SK-N-SH treated with all-trans-retinoic acid at 6 μM for 48 hours (cell line): ENCODE measurements around the gene ADAT3.

Experiments
- ATAC-seq: fragments of 200-7000 bp; cut with Tn5 transposase; 3 replicates; pipeline ENCODE4 v1.9.1; 2020; ENCODE audit warnings: mild to moderate bottlenecking, moderate library complexity
- ARNTL ChIP-seq: fragments of 450-650 bp; formaldehyde crosslinking; IDR thresholded peaks from 2 replicates; pipeline ENCODE4 v1.5.0; 2020; ENCODE audit warnings: low read depth, mild to moderate bottlenecking, moderate library complexity, borderline replicate concordance
- CSDC2 ChIP-seq: fragments of 250-450 bp; sonication (Bioruptor Pico); IDR thresholded peaks from 2 replicates; pipeline ENCODE4 v1.5.0; 2020; ENCODE audit warnings: mild to moderate bottlenecking, moderate library complexity
- ISL1 ChIP-seq: fragments of 250-450 bp; sonication (Bioruptor Pico); IDR thresholded peaks from 2 replicates; pipeline ENCODE4 v2.1.2; 2022; ENCODE audit warnings: mild to moderate bottlenecking, moderate library complexity
- OSR1 ChIP-seq: fragments of 250-450 bp; sonication (Bioruptor Pico); IDR thresholded peaks from 2 replicates; pipeline ENCODE4 v1.8.0; 2022; ENCODE audit warnings: moderate library complexity, mild to moderate bottlenecking, inconsistent platforms
- RARB ChIP-seq: fragments of 250-450 bp; sonication (Bioruptor Pico); IDR thresholded peaks from 2 replicates; pipeline ENCODE4 v1.8.0; 2021; ENCODE audit warnings: mild to moderate bottlenecking, moderate library complexity
- SNAI2 ChIP-seq: fragments of 250-450 bp; sonication (Bioruptor Pico); IDR thresholded peaks from 2 replicates; pipeline ENCODE4 v1.5.0; 2020; ENCODE audit warnings: mild to moderate bottlenecking, moderate library complexity
- TCF4 ChIP-seq: fragments of 250-450 bp; sonication (Bioruptor Pico); IDR thresholded peaks from 2 replicates; pipeline ENCODE4 v1.8.0; 2021; ENCODE audit warnings: mild to moderate bottlenecking, moderate library complexity, borderline replicate concordance
- ZFP30 ChIP-seq: fragments of 450-650 bp; formaldehyde crosslinking; IDR thresholded peaks from 2 replicates; pipeline ENCODE4 v1.5.0; 2022; ENCODE audit warnings: mild to moderate bottlenecking, moderate library complexity
- ZNF565 ChIP-seq: fragments of 450-650 bp; formaldehyde crosslinking; conservative IDR thresholded peaks from 2 replicates; pipeline ENCODE4 v1.5.0; 2020; ENCODE audit warnings: low read depth, mild to moderate bottlenecking, moderate library complexity
- ZNF70 ChIP-seq: fragments of 450-650 bp; formaldehyde crosslinking; IDR thresholded peaks from 2 replicates; pipeline ENCODE4 v1.5.0; 2020; ENCODE audit warnings: mild to moderate bottlenecking, moderate library complexity
- ZNF8 ChIP-seq: fragments of 450-650 bp; formaldehyde crosslinking; IDR thresholded peaks from 2 replicates; pipeline ENCODE4 v1.5.0; 2020; ENCODE audit warnings: mild to moderate bottlenecking, moderate library complexity
- TF ChIP-seq, protein P1 (sequence below): fragments of 250-450 bp; sonication (Bioruptor Pico); IDR thresholded peaks from 2 replicates; pipeline ENCODE4 v1.5.1; 2020; ENCODE audit warnings: low read depth, mild to moderate bottlenecking, moderate library complexity
- TF ChIP-seq, protein P2 (sequence below): fragments of 250-450 bp; sonication (Bioruptor Pico); IDR thresholded peaks from 2 replicates; pipeline ENCODE4 v1.5.1; 2021; ENCODE audit warnings: mild to moderate bottlenecking, moderate library complexity
- TF ChIP-seq, protein P3 (sequence below): fragments of 250-450 bp; sonication (Bioruptor Pico); IDR thresholded peaks from 2 replicates; pipeline ENCODE4 v1.8.0; 2021; ENCODE audit warnings: low read depth, mild to moderate bottlenecking, moderate library complexity, borderline replicate concordance
- TF ChIP-seq, protein P4 (sequence below): fragments of 250-450 bp; sonication (Bioruptor Pico); IDR thresholded peaks from 2 replicates; pipeline ENCODE4 v1.5.0; 2020; ENCODE audit warnings: mild to moderate bottlenecking, moderate library complexity

The ADAT3 gene

DNA sequence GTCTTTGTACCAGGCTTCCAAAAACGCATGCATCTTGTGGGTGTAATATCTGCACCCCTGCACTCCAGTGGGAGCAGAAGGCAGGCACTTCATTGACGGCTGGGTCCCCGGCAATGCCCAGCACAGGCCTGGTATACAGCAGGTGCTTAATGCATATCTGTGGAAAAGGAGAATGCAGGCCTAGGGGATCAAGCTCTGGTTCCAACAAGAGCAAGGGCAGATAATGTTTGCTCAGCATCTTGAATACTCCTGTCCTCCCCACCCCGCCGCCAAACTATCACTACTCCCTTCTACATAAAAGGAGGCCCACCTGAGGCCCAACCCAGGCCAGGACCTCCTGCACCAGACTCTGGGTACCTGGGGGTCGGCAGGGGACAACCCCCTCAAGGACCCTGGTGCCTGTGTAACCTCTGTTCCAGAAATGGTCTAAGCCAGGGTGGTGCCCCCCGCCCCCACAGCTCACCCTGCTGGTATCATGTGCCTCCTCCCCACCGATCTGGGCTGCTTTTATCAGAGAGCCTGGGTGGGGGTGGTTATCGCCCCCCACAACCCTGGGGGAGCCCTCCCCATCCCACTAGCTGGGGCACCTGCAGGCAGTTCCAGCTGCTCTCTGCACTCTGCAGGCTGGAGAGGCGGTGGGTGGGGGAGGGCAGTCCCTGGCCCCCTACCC is 46.7 kb upstream of the ADAT3 start:
- ATAC-seq, result no peak
- TF ChIP-seq, protein P1, sequence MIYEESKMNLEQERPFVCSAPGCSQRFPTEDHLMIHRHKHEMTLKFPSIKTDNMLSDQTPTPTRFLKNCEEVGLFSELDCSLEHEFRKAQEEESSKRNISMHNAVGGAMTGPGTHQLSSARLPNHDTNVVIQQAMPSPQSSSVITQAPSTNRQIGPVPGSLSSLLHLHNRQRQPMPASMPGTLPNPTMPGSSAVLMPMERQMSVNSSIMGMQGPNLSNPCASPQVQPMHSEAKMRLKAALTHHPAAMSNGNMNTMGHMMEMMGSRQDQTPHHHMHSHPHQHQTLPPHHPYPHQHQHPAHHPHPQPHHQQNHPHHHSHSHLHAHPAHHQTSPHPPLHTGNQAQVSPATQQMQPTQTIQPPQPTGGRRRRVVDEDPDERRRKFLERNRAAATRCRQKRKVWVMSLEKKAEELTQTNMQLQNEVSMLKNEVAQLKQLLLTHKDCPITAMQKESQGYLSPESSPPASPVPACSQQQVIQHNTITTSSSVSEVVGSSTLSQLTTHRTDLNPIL (CRISPR knock-in tag), result no peak
- TF ChIP-seq, protein P2, sequence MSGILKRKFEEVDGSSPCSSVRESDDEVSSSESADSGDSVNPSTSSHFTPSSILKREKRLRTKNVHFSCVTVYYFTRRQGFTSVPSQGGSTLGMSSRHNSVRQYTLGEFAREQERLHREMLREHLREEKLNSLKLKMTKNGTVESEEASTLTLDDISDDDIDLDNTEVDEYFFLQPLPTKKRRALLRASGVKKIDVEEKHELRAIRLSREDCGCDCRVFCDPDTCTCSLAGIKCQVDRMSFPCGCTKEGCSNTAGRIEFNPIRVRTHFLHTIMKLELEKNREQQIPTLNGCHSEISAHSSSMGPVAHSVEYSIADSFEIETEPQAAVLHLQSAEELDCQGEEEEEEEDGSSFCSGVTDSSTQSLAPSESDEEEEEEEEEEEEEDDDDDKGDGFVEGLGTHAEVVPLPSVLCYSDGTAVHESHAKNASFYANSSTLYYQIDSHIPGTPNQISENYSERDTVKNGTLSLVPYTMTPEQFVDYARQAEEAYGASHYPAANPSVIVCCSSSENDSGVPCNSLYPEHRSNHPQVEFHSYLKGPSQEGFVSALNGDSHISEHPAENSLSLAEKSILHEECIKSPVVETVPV (CRISPR knock-in tag), result no peak
- TF ChIP-seq RARB, result no peak
- no peak for TF ChIP-seq CSDC2 (CRISPR knock-in tag)
- TF ChIP-seq OSR1 (CRISPR knock-in tag), result no peak
- TF ChIP-seq, protein P3, sequence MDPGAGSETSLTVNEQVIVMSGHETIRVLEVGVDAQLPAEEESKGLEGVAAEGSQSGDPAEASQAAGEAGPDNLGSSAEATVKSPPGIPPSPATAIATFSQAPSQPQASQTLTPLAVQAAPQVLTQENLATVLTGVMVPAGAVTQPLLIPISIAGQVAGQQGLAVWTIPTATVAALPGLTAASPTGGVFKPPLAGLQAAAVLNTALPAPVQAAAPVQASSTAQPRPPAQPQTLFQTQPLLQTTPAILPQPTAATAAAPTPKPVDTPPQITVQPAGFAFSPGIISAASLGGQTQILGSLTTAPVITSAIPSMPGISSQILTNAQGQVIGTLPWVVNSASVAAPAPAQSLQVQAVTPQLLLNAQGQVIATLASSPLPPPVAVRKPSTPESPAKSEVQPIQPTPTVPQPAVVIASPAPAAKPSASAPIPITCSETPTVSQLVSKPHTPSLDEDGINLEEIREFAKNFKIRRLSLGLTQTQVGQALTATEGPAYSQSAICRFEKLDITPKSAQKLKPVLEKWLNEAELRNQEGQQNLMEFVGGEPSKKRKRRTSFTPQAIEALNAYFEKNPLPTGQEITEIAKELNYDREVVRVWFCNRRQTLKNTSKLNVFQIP, result no peak
- no peak for TF ChIP-seq ISL1 (CRISPR knock-in tag)
- no peak for TF ChIP-seq SNAI2 (CRISPR knock-in tag)
- no peak for TF ChIP-seq ZNF70 (CRISPR knock-in tag)
- TF ChIP-seq, protein P4, sequence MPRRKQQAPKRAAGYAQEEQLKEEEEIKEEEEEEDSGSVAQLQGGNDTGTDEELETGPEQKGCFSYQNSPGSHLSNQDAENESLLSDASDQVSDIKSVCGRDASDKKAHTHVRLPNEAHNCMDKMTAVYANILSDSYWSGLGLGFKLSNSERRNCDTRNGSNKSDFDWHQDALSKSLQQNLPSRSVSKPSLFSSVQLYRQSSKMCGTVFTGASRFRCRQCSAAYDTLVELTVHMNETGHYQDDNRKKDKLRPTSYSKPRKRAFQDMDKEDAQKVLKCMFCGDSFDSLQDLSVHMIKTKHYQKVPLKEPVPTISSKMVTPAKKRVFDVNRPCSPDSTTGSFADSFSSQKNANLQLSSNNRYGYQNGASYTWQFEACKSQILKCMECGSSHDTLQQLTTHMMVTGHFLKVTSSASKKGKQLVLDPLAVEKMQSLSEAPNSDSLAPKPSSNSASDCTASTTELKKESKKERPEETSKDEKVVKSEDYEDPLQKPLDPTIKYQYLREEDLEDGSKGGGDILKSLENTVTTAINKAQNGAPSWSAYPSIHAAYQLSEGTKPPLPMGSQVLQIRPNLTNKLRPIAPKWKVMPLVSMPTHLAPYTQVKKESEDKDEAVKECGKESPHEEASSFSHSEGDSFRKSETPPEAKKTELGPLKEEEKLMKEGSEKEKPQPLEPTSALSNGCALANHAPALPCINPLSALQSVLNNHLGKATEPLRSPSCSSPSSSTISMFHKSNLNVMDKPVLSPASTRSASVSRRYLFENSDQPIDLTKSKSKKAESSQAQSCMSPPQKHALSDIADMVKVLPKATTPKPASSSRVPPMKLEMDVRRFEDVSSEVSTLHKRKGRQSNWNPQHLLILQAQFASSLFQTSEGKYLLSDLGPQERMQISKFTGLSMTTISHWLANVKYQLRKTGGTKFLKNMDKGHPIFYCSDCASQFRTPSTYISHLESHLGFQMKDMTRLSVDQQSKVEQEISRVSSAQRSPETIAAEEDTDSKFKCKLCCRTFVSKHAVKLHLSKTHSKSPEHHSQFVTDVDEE (CRISPR knock-in tag), result no peak

DNA sequence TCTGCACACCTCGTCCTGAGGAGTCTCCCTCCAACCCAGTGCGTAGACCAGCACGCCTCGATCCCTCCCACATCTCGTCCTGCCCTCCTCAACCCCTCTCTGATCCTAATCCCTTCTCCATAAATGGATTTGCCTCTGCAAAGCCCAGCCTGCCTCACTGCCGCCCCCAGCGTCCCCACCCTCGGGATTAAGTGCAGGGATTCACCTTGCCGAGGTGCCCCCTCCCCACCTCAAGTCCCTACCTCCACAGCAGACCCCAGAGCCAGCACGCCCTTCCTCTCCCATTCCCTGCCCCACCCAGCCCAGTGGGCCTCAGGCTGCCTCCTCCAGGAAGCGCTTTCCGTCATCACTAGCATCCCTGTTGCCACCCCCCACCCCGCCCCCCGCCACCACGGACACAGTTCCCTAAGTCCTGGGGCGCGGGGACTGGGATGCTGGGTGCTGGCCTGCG is 45.8 kb upstream of the ADAT3 start:
- no peak for ATAC-seq
- TF ChIP-seq ZNF8 (CRISPR knock-in tag) (no peak), ISL1 (CRISPR knock-in tag) (no peak), ZFP30 (CRISPR knock-in tag) (no peak), ZNF70 (CRISPR knock-in tag) (no peak)
- TF ChIP-seq, protein P4 (CRISPR knock-in tag), result no peak
- TF ChIP-seq, protein P2 (CRISPR knock-in tag), result no peak
- TF ChIP-seq, protein P3, result no peak

DNA sequence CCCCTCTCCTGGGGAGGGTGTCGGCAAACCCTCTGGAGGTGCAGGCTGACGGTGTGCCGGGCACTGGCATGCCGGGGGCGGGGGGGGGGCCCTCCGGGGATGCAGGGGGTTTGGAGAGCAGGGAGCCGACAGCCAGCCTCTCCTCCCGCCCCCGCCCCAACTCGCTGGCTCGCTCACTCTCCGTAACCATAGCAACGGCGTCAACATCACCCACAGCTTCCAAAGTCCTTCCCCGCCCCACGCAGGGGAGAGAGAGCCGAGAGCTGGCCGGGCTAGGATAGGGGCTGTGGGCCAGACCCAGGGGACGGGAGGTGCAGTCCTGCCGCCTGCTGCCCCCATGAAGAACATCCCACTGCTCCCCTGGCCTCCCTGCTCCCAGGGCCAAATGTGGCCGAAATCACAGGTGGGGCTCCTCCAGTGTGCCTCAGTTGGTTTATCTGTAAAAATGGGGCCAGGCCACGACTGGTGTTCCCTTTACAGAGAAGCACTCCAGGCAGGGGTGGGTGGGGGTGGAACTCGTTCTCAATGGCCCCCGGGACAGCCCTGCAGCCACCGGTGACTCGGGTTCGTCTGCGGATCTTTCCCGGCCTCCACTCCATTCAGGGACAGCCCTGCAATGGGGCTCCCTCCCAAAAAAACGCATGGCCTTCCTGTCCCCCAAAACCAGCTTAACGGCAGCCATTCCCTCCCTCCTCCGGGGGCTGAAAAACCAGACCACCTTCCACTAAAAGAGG is 45.0 kb upstream of the ADAT3 start:
- ATAC-seq, result no peak
- no peak for TF ChIP-seq ARNTL (CRISPR knock-in tag)
- TF ChIP-seq TCF4 (CRISPR knock-in tag), result no peak
- no peak for TF ChIP-seq RARB
- TF ChIP-seq ZNF8 (CRISPR knock-in tag), result no peak
- TF ChIP-seq ZNF565, result no peak
- TF ChIP-seq, protein P3, result no peak
- TF ChIP-seq, protein P4 (CRISPR knock-in tag), result no peak
- TF ChIP-seq ISL1 (CRISPR knock-in tag), result no peak
- TF ChIP-seq CSDC2 (CRISPR knock-in tag), result no peak
